Liver (tissue), 9 donors: ENCODE data around the gene TMEM204. TPM values are rescaled to one million over a fixed set of nuclear protein-coding genes. Genes with fewer than 3 reads are reported as not detected.

Experiments used
- DNase-seq: peaks from one replicate; pipeline ENCODE4 v3.0.0-alpha.2; 2017; ENCODE audit warnings: low spot score
- H3K27ac ChIP-seq, 2 donors: one replicate each; pipeline ENCODE4 v1.7.0; 2013; ENCODE audit warnings: inconsistent platforms in 2 of 2, low read length in 2 of 2, control low read depth in 1 of 2, low read depth in 1 of 2, mild to moderate bottlenecking in 1 of 2
- H3K27me3 ChIP-seq, 4 donors: one replicate each; pipeline versions ENCODE4 v1.6.1 to v1.7.0; 2013; ENCODE audit warnings: low read length in 3 of 4, inconsistent platforms in 1 of 4, mild to moderate bottlenecking in 1 of 4, moderate library complexity in 1 of 4; ENCODE audit not compliant: control insufficient read depth in 4 of 4, insufficient read depth in 4 of 4
- H3K36me3 ChIP-seq, 4 donors: one replicate each; pipeline versions ENCODE4 v1.6.1 to v1.7.0; 2013; ENCODE audit warnings: low read length in 3 of 4, mild to moderate bottlenecking in 3 of 4, low read depth in 1 of 4, moderate library complexity in 1 of 4; ENCODE audit not compliant: control insufficient read depth in 4 of 4, insufficient read depth in 3 of 4
- H3K4me1 ChIP-seq, 4 donors: one replicate each; pipeline versions ENCODE4 v1.6.1 to v1.7.0; 2013; ENCODE audit warnings: low read length in 3 of 4, mild to moderate bottlenecking in 3 of 4, moderate library complexity in 1 of 4; ENCODE audit not compliant: control insufficient read depth in 4 of 4, insufficient read depth in 4 of 4
- H3K4me3 ChIP-seq, 3 donors: one replicate each; pipeline versions ENCODE4 v1.6.1 to v1.7.0; 2013; ENCODE audit warnings: low read length in 3 of 3, control low read depth in 1 of 3, low read depth in 1 of 3, mild to moderate bottlenecking in 1 of 3
- H3K9ac ChIP-seq, 2 donors: one replicate each; pipeline ENCODE4 v1.7.0; 2013; ENCODE audit warnings: low read length in 2 of 2, mild to moderate bottlenecking in 2 of 2, moderate library complexity in 2 of 2, control low read depth in 1 of 2, low read depth in 1 of 2
- H3K9me3 ChIP-seq, 4 donors: one replicate each; pipeline versions ENCODE4 v1.6.1 to v1.7.0; 2013; ENCODE audit warnings: low read length in 3 of 4; ENCODE audit not compliant: control insufficient read depth in 4 of 4
- EGR1 ChIP-seq, 2 donors: IDR thresholded peaks; 2 replicates each; pipeline ENCODE4 v1.6.1; 2016 to 2018; ENCODE audit warnings: antibody characterized with exemption in 2 of 2, low read depth in 2 of 2
- FOXA2 ChIP-seq: IDR thresholded peaks from 2 replicates; pipeline ENCODE4 v1.6.1; 2016; ENCODE audit warnings: antibody characterized with exemption
- GABPA ChIP-seq, 2 donors: IDR thresholded peaks in 1 of 2; conservative IDR thresholded peaks in 1 of 2; 2 replicates each; pipeline ENCODE4 v1.6.1; 2016; ENCODE audit warnings: antibody characterized with exemption in 2 of 2, mild to moderate bottlenecking in 1 of 2, moderate library complexity in 1 of 2
- HNF4A ChIP-seq, 2 donors: conservative IDR thresholded peaks; 2 replicates each; pipeline ENCODE4 v1.6.1; 2016; ENCODE audit warnings: antibody characterized with exemption in 2 of 2, mild to moderate bottlenecking in 2 of 2
- HNF4G ChIP-seq: IDR thresholded peaks from 2 replicates; pipeline ENCODE4 v1.6.1; 2016; ENCODE audit warnings: antibody characterized with exemption
- JUND ChIP-seq, 2 donors: IDR thresholded peaks; 2 replicates each; pipeline ENCODE4 v1.6.1; 2016; ENCODE audit warnings: antibody characterized with exemption in 2 of 2
- NR2F2 ChIP-seq: IDR thresholded peaks from 2 replicates; pipeline ENCODE4 v1.6.1; 2016; ENCODE audit warnings: antibody characterized with exemption
- RAD21 ChIP-seq, 2 donors: IDR thresholded peaks; 2 replicates each; pipeline ENCODE4 v1.6.1; 2016; ENCODE audit warnings: antibody characterized with exemption in 2 of 2, mild to moderate bottlenecking in 2 of 2
- RXRA ChIP-seq, 2 donors: IDR thresholded peaks; 2 replicates each; pipeline ENCODE4 v1.6.1; 2017 to 2018; ENCODE audit warnings: antibody characterized with exemption in 2 of 2, mild to moderate bottlenecking in 1 of 2
- SP1 ChIP-seq: IDR thresholded peaks from 2 replicates; pipeline ENCODE4 v1.6.1; 2018; ENCODE audit warnings: antibody characterized with exemption, mild to moderate bottlenecking
- TAF1 ChIP-seq: conservative IDR thresholded peaks from 2 replicates; pipeline ENCODE4 v1.6.1; 2016; ENCODE audit warnings: antibody characterized with exemption, mild to moderate bottlenecking
- YY1 ChIP-seq: IDR thresholded peaks from 2 replicates; pipeline ENCODE4 v1.6.1; 2016; ENCODE audit warnings: antibody characterized with exemption, mild to moderate bottlenecking
- WGBS: extraction: QIAGEN DNeasy Blood & Tissue Kit; methylation state at CpG from one replicate; pipeline ENCODE4 v1.1.7; 2013; 5-methylcytosine and 5-hydroxymethylcytosine counted together
- polyA plus RNA-seq, 2 donors: library from polyadenylated mRNA; stranded (reverse) in 1 of 2; unstranded in 1 of 2; fragments of 200-250 nt in 1 of 2; fragments of >200 nt in 1 of 2; fragmentation: Nextera tagmentation in 1 of 2; extraction: Ambion mirVana in 1 of 2; gene quantifications; one replicate each; pipeline versions ENCODE4 v1.2.1 to v1.2.3, GENCODE V29; 2013 to 2015
- total RNA-seq, 2 donors: library from RNA; depleted of rRNA; stranded (reverse); fragments of >200 nt; gene quantifications; one replicate each; pipeline ENCODE4 v1.2.3, GENCODE V29; 2014
- TF ChIP-seq, protein P1 (sequence below): IDR thresholded peaks from 2 replicates; pipeline ENCODE4 v1.6.1; 2016; ENCODE audit warnings: antibody characterized with exemption
- TF ChIP-seq, protein P2 (sequence below): fragments of 150-350 bp; IDR thresholded peaks from 2 replicates; pipeline ENCODE4 v1.5.1; 2017; ENCODE audit warnings: improper control_type of control experiment, low read depth, low read length; ENCODE audit not compliant: missing input control
- TF ChIP-seq, protein P3 (sequence below): IDR thresholded peaks from 2 replicates; pipeline ENCODE4 v1.6.1; 2016; ENCODE audit warnings: antibody characterized with exemption
- TF ChIP-seq, protein P4 (sequence below): IDR thresholded peaks from 2 replicates; pipeline ENCODE4 v1.6.1; 2016; ENCODE audit warnings: antibody characterized with exemption
- donor health status: healthy.
- donor health status: healthy.
- donor health status: healthy.
- donor health status: healthy.
- donor health status: healthy.

TMEM204 gene
- total and polyA plus RNA-seq, 4 donors = 3.5 to 14.4 (median 10.7) TPM

DNA sequence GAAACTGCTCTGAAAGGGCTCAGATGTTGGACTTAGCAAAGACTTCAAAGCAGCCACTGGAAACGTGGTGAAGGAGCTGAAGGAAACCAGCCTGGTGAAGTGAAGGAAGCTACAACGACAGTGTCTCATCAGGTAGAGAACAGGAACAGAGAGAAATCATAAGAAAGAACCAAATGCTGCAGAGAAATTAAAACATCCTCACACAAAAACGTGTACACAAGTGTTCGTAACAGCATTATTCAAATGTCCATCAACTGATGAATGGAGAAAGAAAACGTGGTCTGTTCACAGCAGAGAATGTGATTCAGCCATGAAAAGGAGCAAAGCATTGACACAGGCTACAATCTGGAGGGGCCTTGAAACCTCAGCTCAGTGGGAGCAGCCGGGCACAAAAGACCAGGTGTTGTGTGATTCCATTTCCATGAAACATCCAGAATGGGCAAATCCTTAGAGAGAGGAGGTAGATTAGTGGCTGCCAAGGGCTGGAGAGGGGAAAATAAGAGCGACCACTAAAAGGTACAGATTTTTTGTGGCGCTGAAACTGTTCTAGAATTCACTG is 51.5 kb downstream of the TMEM204 start (continued):
- no peak for TF ChIP-seq HNF4G

DNA sequence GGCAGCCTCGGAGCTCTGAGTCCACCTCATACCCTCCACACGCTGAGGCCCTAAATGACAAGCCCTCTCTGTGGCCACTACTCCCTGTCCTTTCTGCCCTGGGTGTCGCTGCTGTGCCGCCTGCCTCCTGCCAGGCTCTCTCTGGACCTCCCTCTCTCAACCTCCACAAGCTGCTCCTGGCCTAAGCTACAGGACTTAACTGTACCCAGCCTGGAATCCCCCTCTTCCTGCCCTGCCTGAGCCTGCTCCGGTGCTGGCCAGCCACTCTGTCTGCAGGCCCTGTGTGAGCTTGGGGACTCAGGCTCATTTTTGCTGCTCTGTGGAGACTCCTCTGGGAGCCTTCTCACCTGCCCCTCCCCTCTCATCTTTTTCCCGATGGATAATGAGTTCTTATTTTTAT is 56.9 kb downstream of the TMEM204 start:
- TF ChIP-seq NR2F2 (no peak), HNF4A (conservative IDR thresholded peaks at IDR 0.05) (no peak)
- Histone ChIP-seq H3K27ac (no peak overlapping the region), H3K4me1 (no peaks in the 10 kb centered on the region), H3K9me3 (no peaks in the 10 kb centered on the region), H3K9ac (no peak overlapping the region), H3K4me3 (no peak overlapping the region), H3K27me3 (no peaks in the 10 kb centered on the region), H3K36me3 (peaks cover 0 to 13% (median 2%) of the 10 kb centered on the region in 4 donors)
- WGBS = 95% methylated on average over 6 of the region's 6 CpGs
- DNase-seq = no peak

DNA sequence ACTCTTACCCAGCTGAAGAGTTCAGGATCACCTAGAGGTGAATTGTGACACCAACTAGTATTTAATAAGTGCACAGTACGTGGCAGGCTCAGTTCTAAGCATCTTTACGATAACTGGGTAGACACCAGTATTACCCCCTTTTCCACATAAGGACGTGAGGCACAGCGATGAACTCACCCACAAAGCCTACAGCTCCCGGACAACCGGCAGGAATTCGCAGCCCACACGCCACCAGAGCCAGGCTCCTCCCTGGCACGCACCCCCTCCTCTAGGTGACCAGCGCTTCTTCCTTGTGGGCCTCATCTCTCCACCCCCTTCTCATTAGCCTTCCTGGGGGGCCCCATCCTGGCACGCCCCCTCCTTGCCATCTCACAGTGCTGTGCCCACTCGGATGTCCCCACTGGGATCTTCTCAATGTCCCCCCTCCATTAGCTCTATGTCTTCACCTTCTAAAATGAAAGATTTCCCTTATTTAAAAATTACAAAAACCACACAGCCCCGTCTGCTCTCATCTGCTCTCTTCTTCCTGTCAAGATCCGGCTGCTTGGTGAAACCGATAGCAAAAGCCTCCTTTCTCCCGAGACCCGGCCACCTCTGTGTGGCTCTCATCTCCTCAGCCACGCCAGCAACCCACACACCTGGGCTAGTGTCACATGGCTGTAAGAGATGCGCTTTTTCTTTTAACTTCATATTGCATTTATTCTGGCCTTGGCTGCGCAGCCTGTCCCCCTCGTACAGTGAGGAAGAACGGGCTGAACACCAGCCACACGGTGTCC is 57.7 kb downstream of the TMEM204 start:
- TF ChIP-seq HNF4G (no peak), TAF1 (no peak), JUND (IDR thresholded peaks at IDR 0.05) (no peak), SP1 (no peak), NR2F2 (no peak), RXRA (IDR thresholded peaks at IDR 0.05) (no peak), EGR1 (IDR thresholded peaks at IDR 0.05; ENCODE audit: low read depth in 2 of 2) (no peak), RAD21 (IDR thresholded peaks at IDR 0.05) (no peak), YY1 (no peak), FOXA2 (no peak)
- TF ChIP-seq, protein P1, sequence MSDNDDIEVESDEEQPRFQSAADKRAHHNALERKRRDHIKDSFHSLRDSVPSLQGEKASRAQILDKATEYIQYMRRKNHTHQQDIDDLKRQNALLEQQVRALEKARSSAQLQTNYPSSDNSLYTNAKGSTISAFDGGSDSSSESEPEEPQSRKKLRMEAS = no peak
- TF ChIP-seq, protein P2, sequence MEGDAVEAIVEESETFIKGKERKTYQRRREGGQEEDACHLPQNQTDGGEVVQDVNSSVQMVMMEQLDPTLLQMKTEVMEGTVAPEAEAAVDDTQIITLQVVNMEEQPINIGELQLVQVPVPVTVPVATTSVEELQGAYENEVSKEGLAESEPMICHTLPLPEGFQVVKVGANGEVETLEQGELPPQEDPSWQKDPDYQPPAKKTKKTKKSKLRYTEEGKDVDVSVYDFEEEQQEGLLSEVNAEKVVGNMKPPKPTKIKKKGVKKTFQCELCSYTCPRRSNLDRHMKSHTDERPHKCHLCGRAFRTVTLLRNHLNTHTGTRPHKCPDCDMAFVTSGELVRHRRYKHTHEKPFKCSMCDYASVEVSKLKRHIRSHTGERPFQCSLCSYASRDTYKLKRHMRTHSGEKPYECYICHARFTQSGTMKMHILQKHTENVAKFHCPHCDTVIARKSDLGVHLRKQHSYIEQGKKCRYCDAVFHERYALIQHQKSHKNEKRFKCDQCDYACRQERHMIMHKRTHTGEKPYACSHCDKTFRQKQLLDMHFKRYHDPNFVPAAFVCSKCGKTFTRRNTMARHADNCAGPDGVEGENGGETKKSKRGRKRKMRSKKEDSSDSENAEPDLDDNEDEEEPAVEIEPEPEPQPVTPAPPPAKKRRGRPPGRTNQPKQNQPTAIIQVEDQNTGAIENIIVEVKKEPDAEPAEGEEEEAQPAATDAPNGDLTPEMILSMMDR = no peak
- TF ChIP-seq, protein P3, sequence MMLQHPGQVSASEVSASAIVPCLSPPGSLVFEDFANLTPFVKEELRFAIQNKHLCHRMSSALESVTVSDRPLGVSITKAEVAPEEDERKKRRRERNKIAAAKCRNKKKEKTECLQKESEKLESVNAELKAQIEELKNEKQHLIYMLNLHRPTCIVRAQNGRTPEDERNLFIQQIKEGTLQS = no peak
- no peak for DNase-seq
- Histone ChIP-seq H3K27me3 (no peaks in the 10 kb centered on the region), H3K9me3 (no peaks in the 10 kb centered on the region), H3K36me3 (peaks cover 0 to 10% (median under 1%) of the 10 kb centered on the region in 4 donors), H3K27ac (no peak overlapping the region), H3K4me3 (no peak overlapping the region), H3K9ac (no peak overlapping the region), H3K4me1 (no peaks in the 10 kb centered on the region)
- 96% methylated on average over 23 of the region's 23 CpGs for WGBS

DNA sequence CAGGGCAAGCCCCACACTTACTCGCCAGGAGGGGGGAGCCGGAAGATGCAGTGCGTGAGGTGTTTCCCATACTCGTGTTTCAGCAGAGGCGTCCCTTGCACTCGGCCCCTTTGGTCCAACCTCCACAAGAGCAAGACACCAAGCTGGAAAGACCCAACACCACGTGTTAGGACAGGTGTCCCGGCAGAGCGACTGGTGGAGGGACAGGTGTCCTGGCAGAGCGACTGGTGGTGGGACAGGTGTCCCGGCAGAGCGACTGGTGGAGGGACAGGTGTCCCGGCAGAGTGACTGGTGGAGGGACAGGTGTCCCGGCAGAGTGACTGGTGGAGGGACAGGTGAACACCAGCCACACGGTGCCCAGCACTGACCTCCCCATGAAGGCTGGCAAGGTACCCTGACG is 59.0 kb downstream of the TMEM204 start:
- no peaks in the 10 kb centered on the region for H3K4me1 ChIP-seq
- H3K9me3 ChIP-seq = no peaks in the 10 kb centered on the region
- no peak overlapping the region for H3K4me3 ChIP-seq
- no peak overlapping the region for H3K9ac ChIP-seq
- no peaks in the 10 kb centered on the region for H3K27me3 ChIP-seq
- no peak for DNase-seq
- WGBS = 90% methylated on average over 16 of the region's 16 CpGs
- peaks cover 0 to 7% (median 0%) of the 10 kb centered on the region in 4 donors for H3K36me3 ChIP-seq
- H3K27ac ChIP-seq = no peak overlapping the region
- no peak for TF ChIP-seq JUND (IDR thresholded peaks at IDR 0.05)
- TF ChIP-seq RXRA (IDR thresholded peaks at IDR 0.05) = no peak
- TF ChIP-seq HNF4G = no peak
- no peak for TF ChIP-seq TAF1
- TF ChIP-seq, protein P1 = no peak
- TF ChIP-seq, protein P4, sequence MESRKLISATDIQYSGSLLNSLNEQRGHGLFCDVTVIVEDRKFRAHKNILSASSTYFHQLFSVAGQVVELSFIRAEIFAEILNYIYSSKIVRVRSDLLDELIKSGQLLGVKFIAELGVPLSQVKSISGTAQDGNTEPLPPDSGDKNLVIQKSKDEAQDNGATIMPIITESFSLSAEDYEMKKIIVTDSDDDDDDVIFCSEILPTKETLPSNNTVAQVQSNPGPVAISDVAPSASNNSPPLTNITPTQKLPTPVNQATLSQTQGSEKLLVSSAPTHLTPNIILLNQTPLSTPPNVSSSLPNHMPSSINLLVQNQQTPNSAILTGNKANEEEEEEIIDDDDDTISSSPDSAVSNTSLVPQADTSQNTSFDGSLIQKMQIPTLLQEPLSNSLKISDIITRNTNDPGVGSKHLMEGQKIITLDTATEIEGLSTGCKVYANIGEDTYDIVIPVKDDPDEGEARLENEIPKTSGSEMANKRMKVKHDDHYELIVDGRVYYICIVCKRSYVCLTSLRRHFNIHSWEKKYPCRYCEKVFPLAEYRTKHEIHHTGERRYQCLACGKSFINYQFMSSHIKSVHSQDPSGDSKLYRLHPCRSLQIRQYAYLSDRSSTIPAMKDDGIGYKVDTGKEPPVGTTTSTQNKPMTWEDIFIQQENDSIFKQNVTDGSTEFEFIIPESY = no peak
- TF ChIP-seq FOXA2 = no peak
- TF ChIP-seq, protein P2 = no peak
- no peak for TF ChIP-seq HNF4A (conservative IDR thresholded peaks at IDR 0.05)
- no peak for TF ChIP-seq SP1
- TF ChIP-seq GABPA (IDR thresholded peaks at IDR 0.05 in 1 of 2, conservative IDR thresholded peaks at IDR 0.05 in 1 of 2) = no peak
- TF ChIP-seq YY1 = no peak
- TF ChIP-seq, protein P3 = no peak
- no peak for TF ChIP-seq NR2F2
- TF ChIP-seq EGR1 (IDR thresholded peaks at IDR 0.05; ENCODE audit: low read depth in 2 of 2) = no peak
- TF ChIP-seq RAD21 (IDR thresholded peaks at IDR 0.05) = no peak
